LNCaP clone FGC (cell line): ENCODE measurements around the gene GALNS.

Experiments
- DNase-seq: peaks from one replicate; pipeline ENCODE4 v3.0.0-alpha.2; 2011; ENCODE audit warnings: low read depth
- H3K4me3 ChIP-seq: 2 replicates; pipeline ENCODE4 v1.5.1; 2011; ENCODE audit warnings: mild to moderate bottlenecking, low read depth, low read length, control low read depth
- TF ChIP-seq, protein P1 (sequence below): IDR thresholded peaks from 2 replicates; pipeline ENCODE4 v1.5.1; 2012; ENCODE audit warnings: mild to moderate bottlenecking; ENCODE audit not compliant: control insufficient read depth, insufficient read depth; ENCODE audit errors: extremely low read depth

The GALNS gene

DNA sequence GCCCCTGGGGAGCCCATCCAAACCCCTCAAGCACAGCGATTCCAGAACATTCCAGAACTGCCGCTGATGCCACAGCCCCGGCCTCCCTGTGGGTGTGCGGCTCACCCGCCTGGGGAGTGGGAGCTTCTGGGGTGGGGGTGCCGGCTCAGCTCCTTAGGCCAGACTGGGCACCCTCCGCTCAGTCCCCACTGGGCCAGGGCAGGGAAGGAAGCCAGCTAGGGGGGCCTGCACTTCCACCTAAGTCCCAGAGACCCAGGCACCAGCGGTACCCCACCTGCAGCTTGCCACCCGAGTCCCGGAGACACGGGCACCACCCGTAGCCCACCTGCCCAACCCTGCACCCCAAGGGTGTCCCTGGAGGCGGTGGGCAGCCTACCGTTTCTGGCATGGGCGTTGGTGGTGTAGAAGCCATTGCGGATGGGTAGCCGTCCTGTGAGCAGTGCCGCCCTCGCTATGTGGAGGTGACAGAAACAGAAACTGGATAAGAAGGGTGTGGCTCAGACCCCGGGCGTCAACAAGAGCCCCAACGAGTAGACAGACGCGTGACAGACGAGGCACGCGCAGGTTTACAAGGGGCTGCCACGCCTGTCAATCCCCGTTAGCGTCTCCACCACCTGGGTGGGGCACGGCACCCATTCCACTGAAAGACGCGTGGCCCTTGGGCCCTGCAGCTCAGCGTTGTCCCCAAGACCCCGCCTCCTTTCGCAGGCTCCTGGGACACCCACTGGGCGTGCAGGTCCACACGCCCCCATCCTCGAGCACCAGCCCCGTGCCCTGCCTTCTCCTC is 15.0 kb downstream of the GALNS start:
- no peak overlapping the region for H3K4me3 ChIP-seq
- DNase-seq = no peak
- TF ChIP-seq, protein P1, sequence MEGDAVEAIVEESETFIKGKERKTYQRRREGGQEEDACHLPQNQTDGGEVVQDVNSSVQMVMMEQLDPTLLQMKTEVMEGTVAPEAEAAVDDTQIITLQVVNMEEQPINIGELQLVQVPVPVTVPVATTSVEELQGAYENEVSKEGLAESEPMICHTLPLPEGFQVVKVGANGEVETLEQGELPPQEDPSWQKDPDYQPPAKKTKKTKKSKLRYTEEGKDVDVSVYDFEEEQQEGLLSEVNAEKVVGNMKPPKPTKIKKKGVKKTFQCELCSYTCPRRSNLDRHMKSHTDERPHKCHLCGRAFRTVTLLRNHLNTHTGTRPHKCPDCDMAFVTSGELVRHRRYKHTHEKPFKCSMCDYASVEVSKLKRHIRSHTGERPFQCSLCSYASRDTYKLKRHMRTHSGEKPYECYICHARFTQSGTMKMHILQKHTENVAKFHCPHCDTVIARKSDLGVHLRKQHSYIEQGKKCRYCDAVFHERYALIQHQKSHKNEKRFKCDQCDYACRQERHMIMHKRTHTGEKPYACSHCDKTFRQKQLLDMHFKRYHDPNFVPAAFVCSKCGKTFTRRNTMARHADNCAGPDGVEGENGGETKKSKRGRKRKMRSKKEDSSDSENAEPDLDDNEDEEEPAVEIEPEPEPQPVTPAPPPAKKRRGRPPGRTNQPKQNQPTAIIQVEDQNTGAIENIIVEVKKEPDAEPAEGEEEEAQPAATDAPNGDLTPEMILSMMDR = no peak

DNA sequence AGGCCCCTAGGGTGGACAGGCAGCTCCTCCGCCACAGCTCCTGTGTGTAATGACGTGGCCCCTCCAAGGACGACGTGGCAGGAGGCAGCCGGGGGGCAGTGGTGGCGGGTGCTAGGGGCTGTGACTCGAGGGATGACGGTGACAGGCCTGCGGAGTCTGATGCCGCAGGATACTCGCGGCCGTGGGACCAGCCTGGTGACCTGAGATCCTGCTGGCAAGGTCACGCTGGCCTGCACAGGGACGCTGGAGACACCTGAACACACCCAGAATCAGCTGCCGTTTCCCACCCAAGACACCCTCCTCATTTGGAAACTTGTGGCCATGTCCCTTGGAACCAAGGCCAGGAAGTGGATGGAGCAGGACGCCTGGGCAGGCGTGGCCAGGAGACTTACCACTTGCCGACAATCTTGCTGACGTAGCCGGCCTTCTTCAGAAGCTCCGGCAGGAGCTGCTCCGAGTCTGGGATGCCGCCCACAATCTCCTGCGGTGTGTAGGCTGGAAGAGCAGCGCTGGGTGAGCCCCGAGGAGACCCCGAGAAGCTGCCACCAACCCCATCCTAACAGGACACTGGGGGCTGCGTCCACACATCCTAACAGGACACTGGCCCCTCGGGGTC is 16.0 kb downstream of the GALNS start:
- TF ChIP-seq, protein P1 = no peak
- no peak overlapping the region for H3K4me3 ChIP-seq
- DNase-seq = no peak

DNA sequence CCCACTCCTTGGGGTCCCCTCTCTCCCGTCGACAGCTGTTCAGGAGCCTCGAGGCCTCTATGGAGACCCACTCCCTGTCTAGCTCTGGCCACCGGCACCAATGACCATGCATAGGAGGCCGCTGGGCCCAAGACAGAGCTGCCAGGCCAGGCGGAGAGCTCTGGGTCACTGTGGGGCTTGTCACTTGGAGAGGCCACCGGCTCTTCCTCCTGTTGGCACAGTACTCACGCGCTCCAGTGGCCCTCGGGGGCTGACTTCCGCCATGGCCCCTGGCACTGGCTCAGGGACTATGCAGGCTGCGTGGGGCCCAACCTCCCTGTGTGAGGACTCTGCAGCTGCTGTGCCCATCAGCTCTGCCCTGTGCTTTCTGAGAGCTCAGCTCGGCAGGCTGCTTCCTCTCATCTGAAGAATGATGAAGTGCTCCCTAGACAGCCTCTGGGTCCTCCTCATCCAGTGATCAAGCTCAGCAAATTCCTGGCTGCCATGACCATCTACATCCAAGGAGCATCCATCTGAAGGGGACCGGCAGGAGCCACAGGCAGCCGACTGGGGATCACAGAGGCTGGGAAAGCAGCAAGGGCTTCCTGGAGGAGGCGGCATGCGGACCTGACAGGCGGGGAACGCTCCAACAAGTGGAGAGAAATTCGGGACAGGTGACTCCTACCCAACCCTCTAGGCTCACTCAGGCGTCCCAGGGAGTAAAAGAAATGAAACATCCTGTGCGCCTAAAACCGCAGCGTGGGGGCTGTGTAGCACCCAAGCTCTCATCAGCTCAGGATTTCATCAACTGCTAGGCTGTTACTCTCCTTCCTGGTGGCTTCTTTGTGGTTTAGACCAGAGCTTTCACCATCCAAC is 16.8 kb downstream of the GALNS start:
- DNase-seq = no peak

DNA sequence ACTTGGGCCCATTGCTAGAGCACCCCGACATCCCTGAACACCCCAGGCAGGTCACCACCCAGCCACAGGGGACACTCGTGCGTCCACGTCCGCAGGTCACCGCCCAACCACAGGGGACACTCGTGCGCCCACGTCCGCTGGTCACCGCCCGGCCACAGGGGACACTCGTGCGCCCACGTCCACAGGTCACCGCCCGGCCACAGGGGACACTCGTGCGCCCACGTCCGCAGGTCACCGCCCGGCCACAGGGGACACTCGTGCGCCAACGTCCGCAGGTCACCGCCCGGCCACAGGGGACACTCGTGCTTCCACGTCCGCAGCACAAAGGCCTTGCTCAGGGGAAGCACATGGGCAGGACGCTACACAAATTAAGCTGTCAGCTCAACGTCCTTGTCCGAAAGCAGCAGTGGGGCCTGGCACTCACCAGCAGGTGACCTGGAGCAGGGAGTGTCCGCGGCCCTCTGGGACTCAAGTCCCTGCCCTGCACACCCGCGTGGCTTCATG is 17.7 kb downstream of the GALNS start:
- no peak for DNase-seq
- TF ChIP-seq, protein P1 = peak; percentile 39
- H3K4me3 ChIP-seq = no peak overlapping the region

More for the DNA sequence above, 16.8 kb downstream of the GALNS start:
- no peak overlapping the region for H3K4me3 ChIP-seq
- TF ChIP-seq, protein P1 = no peak

DNA sequence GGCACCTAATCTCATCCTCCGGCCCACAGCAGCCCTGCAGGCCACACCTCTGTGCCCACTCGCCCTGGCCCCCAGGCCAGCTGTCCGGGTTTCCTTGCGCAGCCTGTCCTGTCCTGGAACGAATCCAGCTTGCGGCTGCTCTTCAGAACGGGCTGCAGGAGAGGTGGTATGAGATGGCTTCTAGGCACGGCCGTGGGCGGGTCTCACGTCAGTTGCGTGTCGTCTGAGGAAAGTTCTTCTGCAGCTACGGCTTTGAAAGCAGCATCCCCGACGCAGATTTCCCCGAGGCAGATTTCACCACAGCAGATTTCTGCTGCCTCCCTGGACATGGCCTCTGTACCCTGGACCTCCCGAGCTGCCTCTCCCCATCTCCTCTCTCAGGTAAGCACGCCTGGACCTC is 18.2 kb downstream of the GALNS start:
- DNase-seq = no peak
- no peak overlapping the region for H3K4me3 ChIP-seq
- TF ChIP-seq, protein P1 = no peak

DNA sequence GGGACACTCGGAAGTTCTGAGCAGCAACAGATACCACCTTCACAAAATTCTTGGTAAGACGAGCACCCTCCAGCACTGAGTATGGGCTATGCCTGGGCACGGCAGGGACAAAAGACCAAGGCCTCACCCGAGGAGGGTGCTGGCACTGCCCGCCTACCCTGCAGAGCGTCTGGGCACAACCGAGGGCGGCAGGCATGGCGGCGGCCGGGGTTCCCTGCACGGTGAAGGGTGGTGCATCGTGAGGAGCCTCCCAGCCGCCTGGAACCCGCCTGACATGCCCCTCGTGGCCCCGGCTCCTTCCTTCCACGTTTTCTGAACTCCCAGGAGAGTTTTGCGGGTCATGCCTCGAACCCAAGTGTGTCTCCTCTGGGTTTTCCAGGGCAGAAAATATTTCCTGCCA is 18.9 kb downstream of the GALNS start:
- no peak overlapping the region for H3K4me3 ChIP-seq
- TF ChIP-seq, protein P1 = no peak
- no peak for DNase-seq
